BJ (cell line): ENCODE results near the gene ZNF362. TPM values are rescaled to one million over a fixed set of nuclear protein-coding genes. Genes with fewer than 3 reads are reported as not detected.
"Not testable (repeated sequence)": the region's sequence is repeated elsewhere in the genome, so short reads cannot be mapped to it uniquely, and the experiment has no call there.

Experiments
- CTCF ChIA-PET: fragments of 350-600 bp; formaldehyde crosslinking; extraction: SDS; loops from one replicate; lab custom pipeline; 2021; ENCODE audit warnings: antibody characterized with exemption, inconsistent platforms; lab: Yijun Ruan, JAX
- POLR2A ChIA-PET: fragments of 300-600 bp; sonication (Branson Sonifier 250); formaldehyde crosslinking; extraction: SDS; loops from one replicate; lab custom pipeline; 2021; ENCODE audit warnings: antibody characterized with exemption; lab: Charles Lee
- DNase-seq: peaks from one replicate; pipeline ENCODE4 v3.0.0-alpha.2; 2011; ENCODE audit warnings: low read depth
- H3K27me3 ChIP-seq: 2 replicates; pipeline ENCODE4 v1.6.0; 2011; ENCODE audit warnings: low read length; ENCODE audit not compliant: control insufficient read depth, insufficient read depth
- H3K36me3 ChIP-seq: 2 replicates; pipeline ENCODE4 v1.5.1; 2011; ENCODE audit warnings: low read length; ENCODE audit not compliant: control insufficient read depth, insufficient read depth
- H3K4me3 ChIP-seq: 2 replicates; pipeline ENCODE4 v1.5.1; 2011; ENCODE audit warnings: low read depth, mild to moderate bottlenecking, control low read depth, low read length
- CTCF ChIP-seq: IDR thresholded peaks from 2 replicates; pipeline ENCODE4 v1.5.1; 2011; ENCODE audit warnings: low read depth, mild to moderate bottlenecking, control low read depth, inconsistent platforms, low read length, moderate library complexity; ENCODE audit not compliant: insufficient read depth
- polyA plus RNA-seq: library from polyadenylated mRNA; depleted of rRNA; stranded (reverse); fragments of >200 nt; gene quantifications from 2 replicates; pipeline ENCODE4 v1.2.3, GENCODE V29; 2011

The ZNF362 gene
- polyA plus RNA-seq, 1 experiment, result 14.4 TPM

GRCh38 chr1:33305816-33306652 is 49.7 kb downstream of the ZNF362 start:
- no peak for TF ChIP-seq CTCF
- ChIA-PET CTCF (interaction anchor here (1.2 to 3.1 kb wide), 2 partner anchors 10 to 150 kb away, joined by 3 to 11 read pairs; no protein-coding TSS in a partner anchor), POLR2A (no interaction called here)

GRCh38 chr1:33306653-33307493 is 50.6 kb downstream of the ZNF362 start:
- no peak overlapping the region for H3K4me3 ChIP-seq
- DNase-seq, result no peak
- ChIA-PET POLR2A (no interaction called here), CTCF (interaction anchor here (3.1 kb wide), 1 partner anchor 11 kb away, joined by 11 read pairs; no protein-coding TSS in a partner anchor)
- no peak for TF ChIP-seq CTCF
- no peaks in the 10 kb centered on the region; the same call in 1 of the 2 replicates for H3K27me3 ChIP-seq
- H3K36me3 ChIP-seq, result no peaks in the 10 kb centered on the region

More at GRCh38 chr1:33305816-33306652, 49.7 kb downstream of the ZNF362 start:
- no peak for DNase-seq
- H3K27me3 ChIP-seq, result no peaks in the 10 kb centered on the region
- no peak overlapping the region for H3K4me3 ChIP-seq
- no peaks in the 10 kb centered on the region for H3K36me3 ChIP-seq

- Histone ChIP-seq H3K4me3 (no peak overlapping the region), H3K36me3 (no peaks in the 10 kb centered on the region), H3K27me3 (no peaks in the 10 kb centered on the region; the same call in 1 of the 2 replicates)
- CTCF ChIA-PET, result interaction anchor here (1.4 to 3.1 kb wide), 3 partner anchors 9 to 12 kb away, joined by 4 to 11 read pairs (median 7); no protein-coding TSS in a partner anchor
- POLR2A ChIA-PET, result no interaction called here
- TF ChIP-seq CTCF, result no peak
- DNase-seq, result no peak
Measured at GRCh38 chr1:33307494-33307864, 51.2 kb downstream of the ZNF362 start.

DNA sequence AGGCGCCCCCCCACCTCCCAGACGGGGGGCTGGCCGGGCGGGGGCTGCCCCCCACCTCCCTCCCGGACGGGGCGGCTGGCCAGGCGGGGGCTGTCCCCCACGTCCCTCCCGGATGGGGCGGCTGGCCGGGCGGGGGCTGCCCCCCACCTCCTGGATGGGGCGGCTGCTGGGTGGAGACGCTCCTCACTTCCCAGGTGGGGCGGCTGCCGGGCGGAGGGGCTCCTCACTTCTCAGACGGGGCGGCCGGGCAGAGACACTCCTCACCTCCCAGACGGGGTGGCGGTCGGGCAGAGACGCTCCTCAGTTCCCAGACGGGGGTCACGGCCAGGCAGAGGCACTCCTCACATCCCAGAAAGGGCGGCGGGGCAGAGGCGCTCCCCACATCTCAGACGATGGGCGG is 53.1 kb downstream of the ZNF362 start:
- H3K4me3 ChIP-seq, POLR2A ChIA-PET, H3K36me3 ChIP-seq, H3K27me3 ChIP-seq, CTCF ChIA-PET, DNase-seq: not testable (repeated sequence)

DNA sequence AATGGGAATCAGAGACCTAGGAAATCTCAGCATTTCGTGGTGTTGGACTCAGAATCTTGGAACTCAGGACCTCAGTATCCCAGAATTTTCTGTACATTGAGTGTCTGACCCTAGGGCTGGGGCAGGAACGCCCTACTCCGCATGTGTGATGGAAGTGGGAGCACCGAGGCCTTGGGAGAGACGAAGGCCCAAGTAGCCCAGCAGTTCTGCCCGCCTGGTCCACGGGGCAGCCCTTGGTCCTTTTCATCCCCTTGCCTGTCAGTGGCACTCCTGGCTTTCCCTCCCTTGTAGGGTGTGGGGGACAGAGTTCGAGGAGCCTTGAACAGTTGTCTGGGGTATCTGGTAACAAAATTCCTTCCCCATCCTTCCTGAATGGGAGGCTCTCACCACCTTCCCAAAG is 54.4 kb downstream of the ZNF362 start:
- ChIA-PET POLR2A (no interaction called here), CTCF (interaction anchor here (3.9 kb wide), 1 partner anchor 13 kb away, joined by 28 read pairs; no protein-coding TSS in a partner anchor)

More for the DNA sequence above, 54.4 kb downstream of the ZNF362 start:
- H3K27me3 ChIP-seq, result no peaks in the 10 kb centered on the region; the same call in 1 of the 2 replicates
- no peak for DNase-seq
- no peak overlapping the region for H3K4me3 ChIP-seq
- H3K36me3 ChIP-seq, result no peaks in the 10 kb centered on the region
- no peak for TF ChIP-seq CTCF
